Measurements from ENCODE around the gene SNRPD2. TPM values are rescaled to one million over a fixed set of nuclear protein-coding genes. Genes with fewer than 3 reads are reported as not detected.
A peak's percentile ranks its signal among the peaks of the same experiment; 100 is the strongest.

SNRPD2 gene
- polyA plus RNA-seq (2011; rRNA removed) (531 and 608 TPM in 2 replicates), polyA minus RNA-seq (2011; rRNA and poly(A)+ RNA removed) (142 and 154 TPM in 2 replicates)

DNA sequence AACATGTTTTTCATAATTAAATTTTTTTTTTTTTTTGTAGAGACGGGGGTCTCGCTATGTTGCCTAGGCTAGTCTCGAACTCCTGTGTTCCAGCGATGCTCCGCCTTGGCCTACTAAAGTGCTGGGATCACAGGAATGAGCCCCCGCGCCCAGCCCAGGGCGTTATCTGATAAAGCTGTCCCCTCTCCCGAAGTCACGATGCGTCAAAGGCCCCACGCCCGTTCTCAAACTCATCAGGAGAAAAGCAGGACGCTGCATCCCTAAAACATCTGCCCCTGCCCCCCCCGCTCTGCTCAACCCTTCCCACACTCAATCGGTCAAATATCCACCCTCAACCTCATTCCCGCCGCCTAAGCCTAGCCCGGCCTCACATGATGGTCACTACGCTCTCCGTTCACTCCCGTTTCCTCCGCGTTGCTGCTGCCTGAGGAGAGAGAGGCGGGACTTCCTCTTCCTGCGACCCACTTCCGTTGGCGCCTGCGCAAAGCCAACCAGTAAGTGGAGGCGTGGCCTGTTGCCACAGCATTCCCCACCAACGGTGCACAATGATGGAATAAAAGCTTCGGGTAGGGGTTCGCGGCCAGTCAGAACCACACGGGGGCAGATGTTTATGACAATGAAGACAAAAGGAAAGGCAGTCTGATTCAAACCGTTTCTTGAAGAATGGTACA lies at the start of gene SNRPD2:
SNRPD2 (minus strand) TSS at position 438 of the 671 bp plus-strand sequence; CDS start at position 373, 65 bp downstream.
- no peaks in the 10 kb centered on the region; the same call in 1 of the 2 replicates for H3K9me3 ChIP-seq (ENCODE audit: control insufficient read depth, insufficient read depth, low read length)
- POLR2A ChIA-PET: interaction anchor here (0.7 to 2.9 kb wide), 10 partner anchors 14 to 107 kb away, joined by 3 to 35 read pairs (median 5); partner anchors contain the start of genes FBXO46 and SIX5
- TF ChIP-seq, protein P1, sequence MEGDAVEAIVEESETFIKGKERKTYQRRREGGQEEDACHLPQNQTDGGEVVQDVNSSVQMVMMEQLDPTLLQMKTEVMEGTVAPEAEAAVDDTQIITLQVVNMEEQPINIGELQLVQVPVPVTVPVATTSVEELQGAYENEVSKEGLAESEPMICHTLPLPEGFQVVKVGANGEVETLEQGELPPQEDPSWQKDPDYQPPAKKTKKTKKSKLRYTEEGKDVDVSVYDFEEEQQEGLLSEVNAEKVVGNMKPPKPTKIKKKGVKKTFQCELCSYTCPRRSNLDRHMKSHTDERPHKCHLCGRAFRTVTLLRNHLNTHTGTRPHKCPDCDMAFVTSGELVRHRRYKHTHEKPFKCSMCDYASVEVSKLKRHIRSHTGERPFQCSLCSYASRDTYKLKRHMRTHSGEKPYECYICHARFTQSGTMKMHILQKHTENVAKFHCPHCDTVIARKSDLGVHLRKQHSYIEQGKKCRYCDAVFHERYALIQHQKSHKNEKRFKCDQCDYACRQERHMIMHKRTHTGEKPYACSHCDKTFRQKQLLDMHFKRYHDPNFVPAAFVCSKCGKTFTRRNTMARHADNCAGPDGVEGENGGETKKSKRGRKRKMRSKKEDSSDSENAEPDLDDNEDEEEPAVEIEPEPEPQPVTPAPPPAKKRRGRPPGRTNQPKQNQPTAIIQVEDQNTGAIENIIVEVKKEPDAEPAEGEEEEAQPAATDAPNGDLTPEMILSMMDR (IDR thresholded peaks at IDR 0.05; ENCODE audit: low read depth, low read length): no peak
- peak; percentile 87 for DNase-seq (ENCODE audit: low read depth, low spot score)
- peak within 1 kb of the TSS; percentile 96 for H3K4me3 ChIP-seq (ENCODE audit: low read depth, low read length)
- CTCF ChIA-PET: interaction anchor here (0.6 to 3.5 kb wide), 9 partner anchors 12 to 206 kb away, joined by 3 to 56 read pairs (median 4); partner anchors contain the start of gene DMPK
- no peaks in the 10 kb centered on the region for H3K27me3 ChIP-seq (ENCODE audit: control insufficient read depth, insufficient read depth, low read length)
- H3K27ac ChIP-seq (ENCODE audit: low read depth, low read length): peak within 1 kb of the TSS; percentile 89

DNA sequence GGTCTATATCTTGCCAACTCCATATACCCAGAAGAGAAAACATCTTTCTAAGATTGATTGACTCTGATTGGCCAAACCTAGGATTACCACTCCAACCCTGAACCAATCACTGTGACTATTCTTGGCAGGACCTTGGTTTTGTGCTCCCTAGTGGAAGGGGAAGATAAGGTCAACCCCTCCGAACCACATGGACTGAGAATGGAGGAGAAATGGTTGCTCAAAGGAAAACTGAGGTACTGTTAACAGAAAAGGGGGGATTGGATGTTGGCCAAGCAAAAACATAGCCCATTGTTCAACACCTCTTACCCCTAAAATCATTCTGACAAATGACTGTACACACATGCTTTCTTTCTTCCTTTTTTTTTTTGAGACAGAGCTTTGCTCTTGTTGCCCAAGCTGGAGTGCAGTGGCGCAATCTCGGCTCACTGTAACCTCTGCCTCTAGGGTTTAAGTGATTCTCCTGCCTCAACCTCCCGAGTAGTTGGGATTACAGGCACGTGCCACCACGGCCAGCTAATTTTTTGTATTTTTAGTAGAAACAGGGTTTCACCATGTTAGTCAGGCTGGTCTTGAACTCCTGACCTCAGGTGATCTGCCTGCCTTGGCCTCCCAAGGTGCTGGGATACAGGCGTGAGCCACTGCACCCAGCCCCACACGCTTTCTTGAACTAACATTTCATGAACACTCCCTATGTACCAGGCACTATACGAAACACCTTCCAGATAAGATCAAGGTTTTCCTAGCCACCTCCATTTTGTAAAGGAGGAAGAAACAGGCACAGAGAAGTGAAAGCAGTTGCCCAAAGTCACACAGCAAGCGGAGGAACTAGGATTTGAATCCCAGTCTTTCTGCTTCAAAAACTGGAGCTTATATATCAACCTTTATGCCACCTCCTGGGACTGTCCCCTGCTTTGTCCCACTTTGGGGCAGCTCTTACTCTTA lies 48.0 kb upstream of the SNRPD2 start:
- H3K27me3 ChIP-seq (ENCODE audit: control insufficient read depth, insufficient read depth, low read length): peaks cover 3% of the 10 kb centered on the region
- ChIA-PET POLR2A (interaction anchor here (0.6 to 0.7 kb wide), 2 partner anchors 29 to 520 kb away, joined by 3 to 6 read pairs; partner anchors contain the start of gene SIX5), CTCF (no interaction called here)
- H3K9me3 ChIP-seq (ENCODE audit: control insufficient read depth, insufficient read depth, low read length): no peaks in the 10 kb centered on the region
- no peak for DNase-seq (ENCODE audit: low read depth, low spot score)
- H3K4me3 ChIP-seq (ENCODE audit: low read depth, low read length): no peak overlapping the region
- H3K27ac ChIP-seq (ENCODE audit: low read depth, low read length): no peak overlapping the region
- TF ChIP-seq, protein P1 (IDR thresholded peaks at IDR 0.05; ENCODE audit: low read depth, low read length): no peak

DNA sequence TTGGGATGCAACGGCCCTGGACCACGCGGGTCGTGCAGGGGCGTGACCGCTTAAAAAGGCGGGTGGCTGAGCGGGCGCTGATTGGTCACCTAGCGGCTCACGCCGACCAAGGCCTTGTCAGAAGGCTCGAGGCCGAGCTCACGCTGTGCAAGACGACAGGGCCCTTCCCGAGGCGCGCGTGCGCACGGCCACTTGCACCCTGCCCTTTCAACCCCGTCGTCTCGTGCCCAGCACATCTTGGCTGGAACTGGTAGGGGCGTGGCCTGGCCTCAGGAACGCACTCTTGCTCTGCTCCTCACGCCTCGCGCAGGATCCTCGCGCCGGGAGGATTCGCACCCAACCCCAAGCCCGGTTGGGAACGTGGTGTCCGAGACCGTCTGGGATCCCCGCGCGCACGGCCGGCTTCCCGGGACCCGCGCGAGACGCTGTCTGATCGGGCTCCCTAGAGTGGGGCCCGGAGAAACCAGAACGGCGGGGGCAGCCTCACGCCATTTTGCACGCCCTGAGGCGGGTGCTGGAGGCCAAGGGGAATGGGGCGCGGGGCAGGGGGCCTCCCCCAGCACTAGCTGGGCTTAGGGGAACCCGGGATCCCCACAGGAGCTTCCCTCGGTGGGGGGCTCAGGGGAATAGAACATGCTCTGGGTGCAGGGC lies 41.5 kb upstream of the SNRPD2 start, which contains the start of gene MEIOSIN:
MEIOSIN (plus strand) TSS at position 280 of the 651 bp plus-strand sequence. CDS start 1,938 bp downstream, outside the sequence.
- Histone ChIP-seq H3K27ac (ENCODE audit: low read depth, low read length) (no peak within 1 kb of the TSS), H3K9me3 (ENCODE audit: control insufficient read depth, insufficient read depth, low read length) (peaks cover 4% of the 10 kb centered on the region; the same call in 1 of the 2 replicates), H3K4me3 (ENCODE audit: low read depth, low read length) (no peak within 1 kb of the TSS), H3K27me3 (ENCODE audit: control insufficient read depth, insufficient read depth, low read length) (no peaks in the 10 kb centered on the region)
- DNase-seq (ENCODE audit: low read depth, low spot score): no peak
- ChIA-PET POLR2A (interaction anchor here (0.6 kb wide), 1 partner anchor 11 kb away, joined by 3 read pairs; no protein-coding TSS in a partner anchor), CTCF (interaction anchor here (0.6 to 1.0 kb wide), 2 partner anchors 22 to 84 kb away, joined by 3 read pairs; no protein-coding TSS in a partner anchor)
- TF ChIP-seq, protein P1 (IDR thresholded peaks at IDR 0.05; ENCODE audit: low read depth, low read length): no peak

DNA sequence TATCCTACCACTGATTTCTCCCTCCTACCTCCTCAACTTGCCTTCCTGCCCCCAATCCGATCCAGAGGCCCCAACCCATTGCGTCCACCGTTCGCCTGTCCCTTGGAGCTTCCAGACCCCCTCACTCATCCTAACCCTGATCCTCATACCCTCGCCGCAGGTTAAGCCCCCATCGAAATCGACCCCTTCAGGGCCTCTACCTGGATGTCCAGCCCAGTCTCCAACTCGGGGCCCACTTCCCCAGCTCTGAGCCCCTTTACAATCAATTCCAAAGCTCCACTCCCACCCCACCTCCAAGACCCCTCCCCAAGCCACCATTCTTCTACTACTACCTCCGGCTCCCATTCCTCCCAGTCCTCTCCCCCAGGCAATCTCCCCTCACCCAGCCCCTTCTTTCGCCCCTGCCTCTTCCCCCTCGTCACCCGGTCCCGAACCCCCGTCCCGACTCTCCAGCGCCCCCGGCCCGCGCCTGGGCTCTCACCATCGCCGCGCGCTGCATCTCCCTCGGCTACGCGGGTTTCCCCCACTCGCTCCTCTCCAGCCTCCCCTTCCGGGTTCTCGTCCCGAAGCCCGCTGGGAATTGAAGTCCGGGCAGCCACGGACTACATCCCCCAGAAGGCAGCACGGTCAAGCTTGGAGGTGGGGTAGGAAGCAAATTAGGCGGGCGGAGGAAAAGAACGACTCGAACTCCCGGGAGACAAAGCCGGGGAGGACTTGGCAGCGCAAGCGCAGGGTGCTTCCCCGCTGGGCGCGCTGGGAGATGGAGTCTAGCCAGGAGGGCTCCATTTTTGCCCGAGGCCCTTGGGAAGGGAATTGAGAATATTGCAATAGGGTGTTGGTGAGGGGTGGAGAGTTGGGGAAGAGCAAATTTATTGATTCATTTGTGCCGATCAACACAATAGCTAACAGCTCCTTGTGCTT lies 38.9 kb upstream of the SNRPD2 start, which contains the start of gene FBXO46:
FBXO46 (minus strand) TSS at position 529 of the 921 bp plus-strand sequence. CDS start 17,401 bp downstream, outside the sequence.
- TF ChIP-seq, protein P1 (IDR thresholded peaks at IDR 0.05; ENCODE audit: low read depth, low read length): peak; percentile 25; the same call in 1 of the 2 replicates
- Histone ChIP-seq H3K27me3 (ENCODE audit: control insufficient read depth, insufficient read depth, low read length) (no peaks in the 10 kb centered on the region), H3K27ac (ENCODE audit: low read depth, low read length) (peak within 1 kb of the TSS; percentile 21), H3K9me3 (ENCODE audit: control insufficient read depth, insufficient read depth, low read length) (peaks cover 4% of the 10 kb centered on the region; the same call in 1 of the 2 replicates), H3K4me3 (ENCODE audit: low read depth, low read length) (peak within 1 kb of the TSS; percentile 72)
- DNase-seq (ENCODE audit: low read depth, low spot score): peak; percentile 95
- POLR2A ChIA-PET: interaction anchor here (0.6 to 2.2 kb wide), 12 partner anchors 10 to 566 kb away, joined by 3 to 20 read pairs (median 5); partner anchors contain the start of genes DMPK, QPCTL, SIX5 and SNRPD2
- CTCF ChIA-PET: interaction anchor here (0.7 to 1.5 kb wide), 6 partner anchors 13 to 86 kb away, joined by 3 to 8 read pairs (median 4); no protein-coding TSS in a partner anchor
